HG03520 (cell line): Measurements from ENCODE around the gene TUBA3C.
"Not testable (repeated sequence)": the region's sequence is repeated elsewhere in the genome, so short reads cannot be mapped to it uniquely, and the experiment has no call there.

Experiments
- ATAC-seq: cut with Tn5 transposase; IDR thresholded peaks from one replicate; pipeline ENCODE4 v1.9.1; 2021; ENCODE audit warnings: mild to moderate bottlenecking, moderate library complexity; ENCODE audit not compliant: unreplicated experiment

TUBA3C gene

GRCh38 chr13:19181621-19182485 is at the start of gene TUBA3C:
Gene TUBA3C (minus strand): TSS chr13:19181824. CDS start chr13:19181747, 77 bp downstream.
- no peak for ATAC-seq

DNA sequence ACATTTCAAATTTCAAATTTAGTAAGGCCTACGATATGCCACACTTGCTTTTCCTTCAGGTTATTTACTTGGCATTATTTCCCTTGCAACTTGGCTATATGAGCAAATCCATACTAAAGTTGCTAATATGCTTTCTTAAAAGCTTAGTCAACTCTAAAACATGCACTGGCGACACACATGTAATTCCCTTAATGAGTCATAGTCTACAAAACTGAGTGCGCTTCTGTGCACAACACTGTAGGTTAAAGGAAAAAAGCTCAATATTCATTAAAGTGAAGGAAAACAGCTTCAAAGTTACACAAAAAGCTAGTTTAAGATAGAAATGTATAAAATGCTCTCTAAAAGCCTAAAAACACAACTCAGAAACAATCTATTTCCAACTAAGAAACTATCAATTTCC is 25.8 kb upstream of the TUBA3C start:
- ATAC-seq: not testable (repeated sequence)

GRCh38 chr13:19192622-19193021 is 11.0 kb upstream of the TUBA3C start:
- not testable (repeated sequence) for ATAC-seq

DNA sequence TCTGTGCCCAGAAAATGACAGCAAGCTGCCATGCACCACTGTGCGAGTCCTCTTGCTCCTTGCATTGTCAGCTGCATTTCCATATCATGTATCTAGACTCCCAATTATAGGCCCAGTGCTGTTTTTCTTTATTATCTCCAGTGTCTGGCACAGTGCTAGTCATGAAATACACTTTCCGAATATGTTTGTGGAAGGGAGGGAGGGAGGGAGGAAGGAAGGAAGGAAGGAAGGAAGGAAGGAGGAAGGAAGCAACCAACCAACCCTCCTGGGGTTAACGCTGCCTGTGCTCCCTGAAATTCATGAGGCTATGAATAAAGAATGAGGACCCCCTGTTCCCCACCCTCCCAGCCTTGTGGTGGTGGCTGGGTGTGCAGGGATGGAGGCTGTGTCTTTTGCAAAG is 8.3 kb upstream of the TUBA3C start:
- not testable (repeated sequence) for ATAC-seq

GRCh38 chr13:19189368-19189767 is 7.7 kb upstream of the TUBA3C start:
- ATAC-seq: not testable (repeated sequence)

DNA sequence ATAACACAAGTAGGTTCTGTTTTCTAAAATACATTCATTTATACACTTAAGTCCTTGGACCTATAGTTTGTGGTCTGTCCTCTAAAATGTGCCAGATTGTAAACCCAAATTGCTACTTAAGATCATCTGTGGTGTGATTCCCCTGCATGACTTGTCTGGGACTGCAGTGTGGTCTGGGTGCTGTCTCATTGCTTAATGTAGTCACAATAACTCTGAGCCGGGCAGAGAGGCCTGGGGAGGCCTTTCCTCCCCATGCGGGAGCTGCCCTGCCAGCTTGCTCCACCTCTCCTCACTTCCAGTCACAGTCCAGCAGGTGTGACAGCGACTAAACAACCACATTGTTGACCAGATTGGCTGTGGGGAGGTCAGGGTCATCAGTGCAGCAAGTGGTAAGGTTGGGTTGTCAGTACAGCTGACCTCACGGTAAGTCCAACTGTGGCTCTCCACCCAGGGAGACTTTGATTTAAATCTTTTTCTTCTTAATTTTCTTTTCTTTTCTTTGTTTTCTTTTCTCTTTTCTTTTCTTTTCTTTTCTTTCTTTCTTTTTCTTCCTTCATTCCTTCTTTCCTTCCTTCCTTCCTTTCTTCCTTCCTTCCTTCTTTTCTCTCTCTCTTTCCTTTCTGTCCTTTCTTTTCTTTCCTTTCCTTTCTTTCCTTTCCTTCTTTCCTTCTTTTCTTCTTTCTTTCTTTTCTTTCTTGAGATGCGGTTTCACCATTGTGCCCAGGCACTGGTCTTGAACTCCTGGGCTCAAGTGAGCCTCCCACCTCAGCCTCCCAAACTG is 4.4 kb upstream of the TUBA3C start:
- ATAC-seq: no peak

DNA sequence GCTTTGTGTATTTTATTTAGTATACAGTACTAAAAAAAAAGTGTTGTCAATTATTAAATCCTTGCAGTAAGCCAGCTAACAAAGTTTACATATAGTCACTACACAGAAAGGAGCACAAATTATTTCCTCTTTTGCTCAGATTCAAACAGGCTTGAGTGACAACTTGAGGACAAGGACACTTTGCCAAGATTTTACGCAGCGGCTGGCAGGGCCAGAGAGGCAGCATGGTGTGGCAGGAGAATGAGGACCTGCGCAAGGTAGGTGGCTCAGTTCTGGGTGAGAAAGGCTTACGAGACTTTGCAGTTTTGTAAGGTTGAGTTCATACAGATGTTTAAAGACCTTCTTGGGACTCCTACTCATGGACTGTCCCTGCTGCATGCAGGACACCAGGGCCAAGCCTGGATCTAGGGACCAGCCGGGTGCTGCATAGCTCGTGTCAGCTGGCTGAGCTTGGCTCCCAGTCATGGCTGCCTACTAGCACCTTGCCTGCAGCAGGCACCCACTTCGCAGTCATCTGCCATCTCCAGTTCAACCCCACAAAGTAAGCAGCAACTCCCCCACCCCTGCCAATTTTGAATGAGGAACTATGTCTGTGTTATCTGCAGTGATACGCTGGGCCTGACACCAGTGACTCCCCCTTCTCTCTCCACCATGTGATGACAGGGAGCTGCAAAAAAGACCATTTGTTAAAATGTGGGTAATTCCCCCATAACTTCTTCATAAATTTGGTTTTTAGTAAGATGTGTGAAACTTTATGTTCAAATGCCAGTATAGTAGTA is 3.7 kb upstream of the TUBA3C start:
- no peak for ATAC-seq

GRCh38 chr13:19184176-19184575 is 2.6 kb upstream of the TUBA3C start:
- ATAC-seq: no peak

GRCh38 chr13:19183676-19184075 is 2.1 kb upstream of the TUBA3C start:
- ATAC-seq: no peak

- no peak for ATAC-seq
These were observed 912 bp upstream of the TUBA3C start for GRCh38 chr13:19182536-19182935.

- ATAC-seq: no peak
These were observed 503 bp downstream of the TUBA3C start for GRCh38 chr13:19181021-19181620.

- ATAC-seq: no peak
These were observed 1.7 kb downstream of the TUBA3C start for GRCh38 chr13:19179916-19180315.

- no peak for ATAC-seq
These were observed 2.6 kb downstream of the TUBA3C start for GRCh38 chr13:19178901-19179593.

DNA sequence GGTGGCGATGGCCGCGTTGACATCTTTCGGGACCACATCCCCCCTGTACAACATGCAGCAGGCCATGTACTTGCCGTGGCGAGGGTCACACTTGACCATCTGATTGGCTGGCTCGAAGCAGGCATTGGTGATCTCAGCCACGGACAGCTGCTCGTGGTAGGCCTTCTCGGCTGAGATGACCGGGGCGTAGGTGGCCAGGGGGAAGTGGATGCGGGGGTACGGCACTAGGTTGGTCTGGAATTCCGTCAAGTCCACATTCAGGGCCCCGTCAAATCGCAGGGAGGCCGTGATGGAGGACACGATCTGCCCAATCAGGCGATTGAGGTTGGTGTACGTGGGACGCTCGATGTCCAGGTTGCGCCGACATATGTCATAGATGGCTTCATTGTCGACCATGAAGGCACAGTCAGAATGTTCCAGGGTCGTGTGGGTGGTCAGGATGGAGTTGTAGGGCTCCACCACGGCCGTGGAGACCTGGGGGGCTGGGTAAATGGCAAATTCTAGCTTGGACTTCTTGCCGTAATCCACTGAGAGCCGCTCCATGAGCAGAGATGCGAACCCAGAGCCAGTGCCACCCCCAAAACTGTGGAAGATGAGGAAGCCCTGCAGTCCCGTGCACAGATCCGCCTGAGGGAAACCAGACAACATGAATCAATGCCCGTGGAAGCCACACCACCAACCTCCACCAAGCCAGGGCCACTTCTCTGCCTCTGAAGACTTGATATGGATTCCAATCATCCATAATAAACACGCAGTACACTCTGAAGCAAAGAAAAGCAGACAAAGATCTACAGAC is 4.4 kb downstream of the TUBA3C start:
- ATAC-seq: not testable (repeated sequence)

DNA sequence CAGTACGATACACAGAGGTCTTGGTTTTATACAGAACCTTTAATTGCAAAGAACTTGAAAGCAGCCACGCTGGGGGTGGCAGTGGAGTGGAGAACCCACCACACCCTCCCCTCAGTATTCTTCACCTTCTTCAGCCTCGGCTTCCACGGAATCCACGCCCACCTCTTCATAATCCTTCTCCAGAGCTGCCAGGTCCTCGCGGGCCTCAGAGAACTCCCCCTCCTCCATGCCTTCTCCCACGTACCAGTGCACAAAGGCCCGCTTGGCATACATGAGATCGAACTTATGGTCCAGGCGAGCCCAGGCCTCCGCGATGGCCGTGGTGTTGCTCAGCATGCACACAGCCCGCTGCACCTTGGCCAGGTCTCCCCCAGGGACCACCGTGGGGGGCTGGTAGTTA is 7.9 kb downstream of the TUBA3C start:
- no peak for ATAC-seq

- no peak for ATAC-seq
These were observed 9.0 kb downstream of the TUBA3C start for GRCh38 chr13:19172647-19173030.

DNA sequence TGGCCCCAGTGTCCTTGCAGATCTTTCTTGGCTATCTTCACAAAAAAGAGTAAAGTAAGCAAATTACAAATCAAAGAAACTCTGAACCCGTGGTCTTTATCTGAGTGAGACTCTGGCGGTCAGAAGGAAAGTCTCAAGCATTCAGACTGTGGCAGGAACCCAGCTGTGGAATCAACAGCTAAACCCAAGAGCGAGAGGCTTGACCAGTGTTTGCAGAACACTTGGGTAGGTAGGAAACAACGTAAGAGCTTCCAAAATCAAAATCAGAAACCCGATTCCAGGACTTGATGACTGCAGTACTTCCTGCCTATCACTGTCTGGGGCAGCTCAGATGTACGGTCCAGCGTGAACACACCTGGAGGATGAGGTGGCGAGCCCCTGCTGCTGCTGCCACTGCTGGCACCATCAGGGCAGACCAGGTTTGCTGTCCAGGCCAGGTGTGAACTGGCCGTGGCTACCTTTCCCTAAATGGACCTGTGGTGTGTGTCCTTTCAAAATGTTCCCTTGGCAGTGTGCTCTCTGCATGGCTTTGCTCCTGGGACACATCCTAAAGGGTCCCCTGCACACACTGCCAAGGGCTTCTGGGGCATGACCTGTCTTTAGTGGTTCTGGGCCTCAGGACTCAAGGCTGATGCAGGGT is 9.5 kb downstream of the TUBA3C start:
- ATAC-seq: no peak

GRCh38 chr13:19171563-19171962 is 10.1 kb downstream of the TUBA3C start:
- no peak for ATAC-seq

DNA sequence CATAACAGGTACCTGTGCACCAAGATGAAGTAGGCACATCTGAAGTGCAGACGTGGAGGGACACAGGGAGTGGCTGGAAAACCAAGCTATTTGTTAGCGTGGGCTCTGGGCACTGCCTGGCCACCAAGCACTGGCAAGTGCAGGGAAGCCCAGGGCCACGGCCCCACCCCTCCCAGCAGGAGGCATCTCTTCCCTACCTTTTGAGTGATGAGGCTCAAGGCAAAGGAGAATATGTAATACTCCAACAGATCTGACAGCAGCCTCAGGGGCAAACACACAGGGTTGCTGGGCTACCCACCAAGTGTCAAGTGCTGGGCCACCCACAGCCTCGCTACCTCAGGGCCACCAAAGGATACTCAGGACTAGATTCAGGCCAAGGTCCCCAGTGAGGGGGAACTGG is 11.6 kb downstream of the TUBA3C start:
- no peak for ATAC-seq
